Measurements from ENCODE around the gene HGS.

DNA sequence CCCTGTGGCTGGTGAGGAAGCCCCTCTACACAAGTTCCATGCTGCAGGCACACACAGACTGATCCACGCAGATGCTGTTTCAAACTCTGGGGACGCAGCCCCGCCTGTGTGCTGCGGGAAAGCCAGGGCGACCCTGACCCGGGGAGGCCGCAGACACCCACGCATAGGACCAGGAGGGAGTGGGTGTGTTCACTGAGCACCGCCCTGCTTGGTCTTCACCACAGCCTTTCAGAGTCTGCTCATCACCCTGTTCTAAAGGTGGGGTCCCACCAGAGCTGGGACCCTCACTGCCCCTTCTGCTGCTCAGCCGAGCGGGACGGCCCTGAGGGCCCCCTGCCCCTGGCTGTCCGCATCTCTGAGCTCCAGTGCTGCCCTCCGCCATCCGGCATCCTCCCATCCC, 39.3 kb upstream of the HGS start:
- TF ChIP-seq, protein P1, sequence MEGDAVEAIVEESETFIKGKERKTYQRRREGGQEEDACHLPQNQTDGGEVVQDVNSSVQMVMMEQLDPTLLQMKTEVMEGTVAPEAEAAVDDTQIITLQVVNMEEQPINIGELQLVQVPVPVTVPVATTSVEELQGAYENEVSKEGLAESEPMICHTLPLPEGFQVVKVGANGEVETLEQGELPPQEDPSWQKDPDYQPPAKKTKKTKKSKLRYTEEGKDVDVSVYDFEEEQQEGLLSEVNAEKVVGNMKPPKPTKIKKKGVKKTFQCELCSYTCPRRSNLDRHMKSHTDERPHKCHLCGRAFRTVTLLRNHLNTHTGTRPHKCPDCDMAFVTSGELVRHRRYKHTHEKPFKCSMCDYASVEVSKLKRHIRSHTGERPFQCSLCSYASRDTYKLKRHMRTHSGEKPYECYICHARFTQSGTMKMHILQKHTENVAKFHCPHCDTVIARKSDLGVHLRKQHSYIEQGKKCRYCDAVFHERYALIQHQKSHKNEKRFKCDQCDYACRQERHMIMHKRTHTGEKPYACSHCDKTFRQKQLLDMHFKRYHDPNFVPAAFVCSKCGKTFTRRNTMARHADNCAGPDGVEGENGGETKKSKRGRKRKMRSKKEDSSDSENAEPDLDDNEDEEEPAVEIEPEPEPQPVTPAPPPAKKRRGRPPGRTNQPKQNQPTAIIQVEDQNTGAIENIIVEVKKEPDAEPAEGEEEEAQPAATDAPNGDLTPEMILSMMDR (IDR thresholded peaks at IDR 0.05), result no peak
- TF ChIP-seq EZH2 (IDR thresholded peaks at IDR 0.05) (no peak), EZH2phosphoT487 (IDR thresholded peaks at IDR 0.05) (no peak)

All from neural progenitor cell (in vitro differentiated cells).